Endothelial cell of umbilical vein (primary cell): ENCODE results near the gene DHX16. TPM values are rescaled to one million over a fixed set of nuclear protein-coding genes. Genes with fewer than 3 reads are reported as not detected.

Experiments
- BruUV-seq: library from RNA; stranded (reverse); fragments of 400-500 nt; replicated peaks from 2 replicates; lab custom pipeline; 2021; lab: Mats Ljungman, UMichigan
- CTCF ChIA-PET: fragments of 300-600, 350-600 bp; sonication (Branson Sonifier 250); formaldehyde crosslinking; loops from one replicate; lab custom pipeline; 2021; ENCODE audit warnings: antibody characterized with exemption, inconsistent platforms; lab: Charles Lee
- POLR2A ChIA-PET: fragments of 300-600, 350-600 bp; sonication (Branson Sonifier 250); formaldehyde crosslinking; loops from one replicate; lab custom pipeline; 2021; ENCODE audit warnings: antibody characterized with exemption, inconsistent platforms; lab: Charles Lee
- DNase-seq: peaks from one replicate; pipeline ENCODE4 v3.0.0-alpha.2; 2011; ENCODE audit warnings: low read depth, low spot score
- FAIRE-seq: peaks from 2 replicates; lab custom pipeline; 2011; peaks lifted over from hg19 to GRCh38; lab: Jason Lieb, UNC
- H2AFZ ChIP-seq: 2 replicates; pipeline ENCODE4 v1.6.0; 2012; ENCODE audit warnings: low read depth, low read length, control low read depth, inconsistent platforms
- H3K27ac ChIP-seq: 2 replicates; pipeline ENCODE4 v1.5.1; 2011; ENCODE audit warnings: low read depth, mild to moderate bottlenecking, control low read depth, low read length, moderate library complexity; ENCODE audit not compliant: insufficient read depth
- H3K27me3 ChIP-seq, 2 experiments: 2 replicates each; pipeline versions ENCODE4 v1.6.0 to v1.6.1; 2011; ENCODE audit warnings: low read length in 2 of 2, mixed read lengths in 1 of 2; ENCODE audit not compliant: control insufficient read depth in 2 of 2, insufficient read depth in 2 of 2
- H3K36me3 ChIP-seq, 2 experiments: 2 replicates in 1 of 2; 3 replicates in 1 of 2; pipeline ENCODE4 v1.5.1; 2011; ENCODE audit warnings: low read length in 2 of 2, mild to moderate bottlenecking in 1 of 2, moderate library complexity in 1 of 2; ENCODE audit not compliant: control insufficient read depth in 2 of 2, insufficient read depth in 2 of 2; ENCODE audit errors: extremely low read depth in 1 of 2
- H3K4me1 ChIP-seq: 3 replicates; pipeline ENCODE4 v1.5.1; 2011; ENCODE audit warnings: mild to moderate bottlenecking, low read length; ENCODE audit not compliant: control insufficient read depth, insufficient read depth; ENCODE audit errors: extremely low read depth
- H3K4me2 ChIP-seq: 2 replicates; pipeline ENCODE4 v1.6.1; 2011; ENCODE audit warnings: low read length, control low read depth, mixed read lengths; ENCODE audit not compliant: insufficient read depth
- H3K4me3 ChIP-seq, 3 experiments: fragments of 200-600 bp in 1 of 3; sonication (generic), shearing (Covaris generic) in 1 of 3; replicated peaks in 1 of 3; 2 replicates each; pipeline ENCODE4 v1.5.1; 2011 to 2016; ENCODE audit warnings: control low read depth in 3 of 3, low read length in 3 of 3, mild to moderate bottlenecking in 2 of 3, inconsistent platforms in 1 of 3, low read depth in 1 of 3, moderate library complexity in 1 of 3; ENCODE audit not compliant: insufficient read depth in 1 of 3
- H3K79me2 ChIP-seq: 2 replicates; pipeline ENCODE4 v1.6.0; 2012; ENCODE audit warnings: low read length, inconsistent platforms; ENCODE audit not compliant: control insufficient read depth, insufficient read depth
- H3K9ac ChIP-seq: replicated peaks from 2 replicates; pipeline ENCODE3; 2011; ENCODE audit warnings: low read length, control low read depth; ENCODE audit not compliant: insufficient read depth; ENCODE audit errors: extremely low read depth
- H3K9me1 ChIP-seq: replicated peaks from 3 replicates; pipeline ENCODE4 v1.6.0; 2011; ENCODE audit warnings: mild to moderate bottlenecking, low read length; ENCODE audit not compliant: control insufficient read depth, insufficient read depth; ENCODE audit errors: extremely low read depth
- H3K9me3 ChIP-seq: replicated peaks from 2 replicates; pipeline ENCODE4 v1.5.1; 2012; ENCODE audit warnings: low read length, inconsistent platforms; ENCODE audit not compliant: control insufficient read depth, insufficient read depth
- H4K20me1 ChIP-seq: replicated peaks from 2 replicates; pipeline ENCODE3; 2011; ENCODE audit warnings: mild to moderate bottlenecking, low read length; ENCODE audit not compliant: control insufficient read depth, insufficient read depth; ENCODE audit errors: extremely low read depth
- CTCF ChIP-seq, 2 donors: IDR thresholded peaks; 1 replicate in 1 of 2; 2 replicates in 1 of 2; pipeline ENCODE4 v1.5.1; 2011; ENCODE audit warnings: low read length in 2 of 2, mild to moderate bottlenecking in 2 of 2, moderate library complexity in 2 of 2, control low read depth in 1 of 2, inconsistent platforms in 1 of 2, low read depth in 1 of 2; ENCODE audit not compliant: insufficient read depth in 1 of 2; ENCODE audit errors: extremely low read depth in 1 of 2
- FOS ChIP-seq: IDR thresholded peaks from 2 replicates; pipeline ENCODE4 v1.6.1; 2011; ENCODE audit warnings: mild to moderate bottlenecking, low read length, moderate library complexity, borderline replicate concordance; ENCODE audit not compliant: insufficient read depth
- GATA2 ChIP-seq: IDR thresholded peaks from 2 replicates; pipeline ENCODE4 v1.7.0; 2011; ENCODE audit warnings: low read depth, mild to moderate bottlenecking, moderate library complexity, mixed read lengths, low read length; ENCODE audit not compliant: insufficient read length, insufficient read depth
- JUN ChIP-seq: IDR thresholded peaks from 2 replicates; pipeline ENCODE4 v1.6.1; 2011; ENCODE audit warnings: borderline replicate concordance, low read depth; ENCODE audit not compliant: insufficient read length, insufficient read depth
- MYC ChIP-seq: IDR thresholded peaks from one replicate; pipeline ENCODE4 v1.6.1; 2011; ENCODE audit warnings: mild to moderate bottlenecking, low read depth, low read length
- POLR2A ChIP-seq: IDR thresholded peaks from 2 replicates; pipeline ENCODE4 v1.6.1; 2012; ENCODE audit warnings: low read depth, mild to moderate bottlenecking, control low read depth, low read length
- POLR2AphosphoS5 ChIP-seq: IDR thresholded peaks from 2 replicates; pipeline ENCODE4 v1.6.1; 2012; ENCODE audit warnings: low read depth, mild to moderate bottlenecking, control low read depth, low read length, moderate library complexity; ENCODE audit not compliant: insufficient read depth
- dilution Hi-C: fragments of 300-500 bp; cut with MboI; formaldehyde crosslinking; loops from one replicate; pipeline ENCODE4 v1.15.0; 2019; ENCODE audit warnings: low sequenced_read_pairs; ENCODE audit not compliant: extremely low pct_ligation_motif_present
- intact Hi-C: fragments of 100-400 bp; cut with micrococcal nuclease; formaldehyde crosslinking; loops from one replicate; pipeline ENCODE4 v1.10.0; 2022
- polyA plus RNA-seq, 4 experiments: library from polyadenylated mRNA; depleted of rRNA in 3 of 4; stranded (reverse) in 3 of 4; unstranded in 1 of 4; fragments of >200 nt; gene quantifications; 2 replicates each; pipeline versions ENCODE4 v1.2.1 to v1.2.3, GENCODE V29; 2011 to 2012; ENCODE audit warnings: missing spikeins in 1 of 4
- total RNA-seq: library from RNA; stranded (reverse); gene quantifications from 2 replicates; pipeline ENCODE4 v1.2.3, GENCODE V29; 2021

The DHX16 gene
- total and polyA plus RNA-seq, 2 donors (not counting 3 experiments of a cell fraction or from before 2014, with no cell fraction given): 38.2 to 66.5 TPM

DNA sequence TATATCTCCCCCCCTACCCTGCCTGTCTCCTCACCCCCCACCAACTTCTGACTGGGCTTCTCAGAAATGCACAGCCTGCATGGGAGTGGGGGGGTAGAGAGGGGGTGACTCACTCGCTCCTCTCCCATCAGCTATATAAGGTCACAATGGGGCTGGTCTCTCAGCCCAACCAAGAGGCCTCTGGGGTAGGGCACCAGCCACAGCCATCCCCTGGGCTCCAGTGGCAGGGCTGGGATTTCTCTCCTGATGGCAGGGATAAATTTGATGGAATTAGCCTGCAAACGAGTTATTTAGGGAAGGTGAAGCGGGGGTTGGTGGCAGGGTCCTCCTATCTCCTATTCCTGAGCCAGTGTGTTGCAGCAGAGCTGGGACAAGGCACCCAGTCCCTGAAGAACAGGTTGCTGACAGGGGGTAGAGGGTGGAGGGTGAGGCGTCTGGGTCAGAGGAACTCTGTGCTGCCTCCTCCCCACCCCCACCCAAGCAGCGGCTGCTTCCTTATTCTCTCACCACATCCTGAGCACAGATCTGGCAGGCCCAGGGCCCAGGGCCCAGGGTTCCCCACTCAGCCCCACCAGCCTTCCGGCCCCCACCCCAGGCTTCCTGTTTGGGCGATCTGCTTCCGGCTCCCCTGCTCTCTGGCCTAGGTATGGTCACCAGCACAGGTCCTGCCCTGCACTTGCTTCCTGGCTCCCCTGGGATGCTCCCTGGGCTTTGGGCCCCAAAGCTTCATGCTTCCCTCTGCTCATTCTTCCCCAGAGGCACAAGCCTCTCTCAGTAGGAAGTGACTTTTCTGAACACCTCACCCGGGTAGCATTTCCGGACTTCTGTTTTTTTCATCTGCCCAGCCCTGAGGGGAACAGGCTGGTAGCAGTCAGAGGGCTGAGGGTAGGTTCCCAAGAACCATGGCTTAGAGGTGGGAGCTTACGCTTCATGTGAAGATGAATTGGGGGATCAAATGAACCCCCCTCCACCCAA lies 9.6 kb upstream of the DHX16 start:
- intact Hi-C loops: loop anchor here (1.0 to 2.0 kb wide), 3 partner anchors 35 to 404 kb away; partner anchors contain the start of gene MDC1
- peaks cover 34% of the 10 kb centered on the region for H3K4me1 ChIP-seq
- BruUV-seq: no TSS peak
- H3K9me3 ChIP-seq: no peaks in the 10 kb centered on the region
- H3K27me3 ChIP-seq: no peaks in the 10 kb centered on the region
- DNase-seq (peak; percentile 89), FAIRE-seq (peak; percentile 98)
- peak overlapping the region; percentile 94 for H3K27ac ChIP-seq
- H3K4me2 ChIP-seq: peak overlapping the region; percentile 85
- peaks cover 87% of the 10 kb centered on the region for H3K79me2 ChIP-seq
- ChIA-PET POLR2A (interaction anchor here (0.5 to 3.7 kb wide), 4 partner anchors 10 to 154 kb away, joined by 3 to 34 read pairs (median 12); partner anchors contain the start of genes DHX16 and MDC1), CTCF (interaction anchor here (0.6 to 6.6 kb wide), 8 partner anchors 9 to 405 kb away, joined by 3 to 296 read pairs (median 10); partner anchors contain the start of genes DHX16, MDC1 and TUBB)
- peak overlapping the region; percentile 91 for H3K9ac ChIP-seq
- no peaks in the 10 kb centered on the region for H4K20me1 ChIP-seq
- H2AFZ ChIP-seq: no peak overlapping the region
- dilution Hi-C loops: no loop called here
- H3K4me3 ChIP-seq: peak overlapping the region; percentile 81 to 93 (median 87)
- no peaks in the 10 kb centered on the region for H3K9me1 ChIP-seq
- H3K36me3 ChIP-seq: peaks cover 4 to 5% of the 10 kb centered on the region in 2 experiments
- peak; percentile 63 for TF ChIP-seq JUN
- TF ChIP-seq CTCF (IDR thresholded peaks at IDR 0.05; ENCODE audit: extremely low read depth in 1 of 2, insufficient read depth in 1 of 2, low read depth in 1 of 2, low read length in 2 of 2): no peak
- peak; percentile 83 for TF ChIP-seq FOS
- peak; percentile 95 for TF ChIP-seq POLR2AphosphoS5
- peak; percentile 68 for TF ChIP-seq POLR2A
- TF ChIP-seq MYC: no peak
- no peak for TF ChIP-seq GATA2
